ENCODE data around the gene SEPTIN1.
A peak's percentile ranks its signal among the peaks of the same experiment; 100 is the strongest.

Gene SEPTIN1

GRCh38 chr16:30377050-30377811 is 5.1 kb downstream of the SEPTIN1 start:
- peak in 3 of 58 donors; percentile 68 to 86 (median 85) for DNase-seq

- no peak for DNase-seq
Observed at GRCh38 chr16:30376461-30376902, 5.9 kb downstream of the SEPTIN1 start.

GRCh38 chr16:30375864-30376263 is 6.5 kb downstream of the SEPTIN1 start:
- no peak for DNase-seq

- DNase-seq = no peak
Observed at GRCh38 chr16:30374538-30374937, 7.8 kb downstream of the SEPTIN1 start, which contains the start of gene MYL11. Gene MYL11 (plus strand): TSS chr16:30374802. CDS start chr16:30374858, 56 bp downstream.

GRCh38 chr16:30372725-30373124 is 9.6 kb downstream of the SEPTIN1 start:
- DNase-seq = no peak

GRCh38 chr16:30372038-30372712 is 10.2 kb downstream of the SEPTIN1 start:
- peak in 1 of 58 donors; percentile 22 for DNase-seq

GRCh38 chr16:30371248-30371816 is 11.0 kb downstream of the SEPTIN1 start:
- no peak for DNase-seq

- peak; percentile 90 to 100 (median 100) for DNase-seq
Observed at GRCh38 chr16:30370456-30371247, 11.7 kb downstream of the SEPTIN1 start, which contains the start of gene TBC1D10B. Gene TBC1D10B (minus strand): TSS chr16:30370494. CDS start chr16:30370183, 311 bp downstream.

GRCh38 chr16:30369938-30370455 is 12.4 kb downstream of the SEPTIN1 start:
- DNase-seq = peak in 1 of 58 donors; percentile 52

GRCh38 chr16:30369091-30369937 is 13.0 kb downstream of the SEPTIN1 start:
- peak in 3 of 58 donors; percentile 29 to 51 (median 35) for DNase-seq

GRCh38 chr16:30368792-30369090 is 13.6 kb downstream of the SEPTIN1 start:
- DNase-seq = no peak

GRCh38 chr16:30368122-30368791 is 14.1 kb downstream of the SEPTIN1 start:
- DNase-seq = no peak

- DNase-seq = no peak
Observed at GRCh38 chr16:30367349-30368009, 14.9 kb downstream of the SEPTIN1 start.

GRCh38 chr16:30366511-30366910 is 15.8 kb downstream of the SEPTIN1 start:
- no peak for DNase-seq

- no peak for DNase-seq
Observed at GRCh38 chr16:30365200-30365599, 17.2 kb downstream of the SEPTIN1 start.

- no peak for DNase-seq
Observed at GRCh38 chr16:30361180-30361579, 21.2 kb downstream of the SEPTIN1 start.

- no peak for DNase-seq
Observed at GRCh38 chr16:30359871-30360170, 22.5 kb downstream of the SEPTIN1 start.

GRCh38 chr16:30358990-30359870 is 23.1 kb downstream of the SEPTIN1 start:
- DNase-seq = no peak

All from anterior cingulate cortex (tissue), 58 donors.